ENCODE results near the gene ZNF605. TPM values are rescaled to one million over a fixed set of nuclear protein-coding genes. Genes with fewer than 3 reads are reported as not detected.

ZNF605 gene
- total and polyA plus RNA-seq, 2 donors (not counting 3 experiments of a cell fraction or from before 2014, with no cell fraction given): 2.4 to 11.3 TPM

GRCh38 chr12:132948146-132949066 lies 7.7 kb downstream of the ZNF605 start:
- dilution Hi-C loops (cut with MboI; ENCODE audit: extremely low pct_ligation_motif_present, low sequenced_read_pairs) (no loop called here), intact Hi-C loops (cut with micrococcal nuclease) (no loop called here)
- Histone ChIP-seq H3K9me3 (replicated peaks; ENCODE audit: control insufficient read depth, insufficient read depth, low read length) (peaks cover 3% of the 10 kb centered on the region), H3K79me2 (ENCODE audit: control insufficient read depth, insufficient read depth, low read length) (peaks cover 14% of the 10 kb centered on the region), H3K36me3 (ENCODE audit: control insufficient read depth in 2 of 2, extremely low read depth in 1 of 2, insufficient read depth in 2 of 2, low read length in 2 of 2) (peaks cover 0 to 12% of the 10 kb centered on the region in 2 experiments), H3K27ac (ENCODE audit: insufficient read depth, low read depth, low read length) (no peak overlapping the region), H3K9ac (replicated peaks; ENCODE audit: extremely low read depth, insufficient read depth, low read length) (no peak overlapping the region), H3K4me3 (replicated peaks in 1 of 3; ENCODE audit: insufficient read depth in 1 of 3, low read depth in 1 of 3, low read length in 3 of 3) (no peak overlapping the region), H4K20me1 (replicated peaks; ENCODE audit: control insufficient read depth, extremely low read depth, insufficient read depth, low read length) (no peaks in the 10 kb centered on the region), H2AFZ (ENCODE audit: low read depth, low read length) (no peak overlapping the region), H3K9me1 (replicated peaks; ENCODE audit: control insufficient read depth, extremely low read depth, insufficient read depth, low read length) (no peaks in the 10 kb centered on the region), H3K4me1 (ENCODE audit: control insufficient read depth, extremely low read depth, insufficient read depth, low read length) (no peaks in the 10 kb centered on the region), H3K4me2 (ENCODE audit: insufficient read depth, low read length) (no peak overlapping the region), H3K27me3 (ENCODE audit: control insufficient read depth in 2 of 2, insufficient read depth in 2 of 2, low read length in 2 of 2) (no peaks in the 10 kb centered on the region)
- BruUV-seq (replicated peaks): no TSS peak
- POLR2A ChIA-PET: no interaction called here
- DNase-seq (ENCODE audit: low read depth, low spot score) (no peak), FAIRE-seq (no peak)
- TF ChIP-seq GATA2 (IDR thresholded peaks at IDR 0.05; ENCODE audit: insufficient read depth, insufficient read length, low read depth, low read length): no peak
- CTCF ChIA-PET: no interaction called here

- FAIRE-seq (no peak), DNase-seq (ENCODE audit: low read depth, low spot score) (no peak)
- no peaks in the 10 kb centered on the region for H3K4me1 ChIP-seq (ENCODE audit: control insufficient read depth, extremely low read depth, insufficient read depth, low read length)
- ChIA-PET CTCF (no interaction called here), POLR2A (no interaction called here)
- H3K4me3 ChIP-seq (replicated peaks in 1 of 3; ENCODE audit: insufficient read depth in 1 of 3, low read depth in 1 of 3, low read length in 3 of 3): no peak overlapping the region
- peaks cover 5% of the 10 kb centered on the region for H3K79me2 ChIP-seq (ENCODE audit: control insufficient read depth, insufficient read depth, low read length)
- intact Hi-C loops (cut with micrococcal nuclease): no loop called here
- TF ChIP-seq POLR2A (IDR thresholded peaks at IDR 0.05; ENCODE audit: low read depth, low read length) (no peak), MYC (IDR thresholded peaks at IDR 0.05; ENCODE audit: low read depth, low read length) (no peak), CTCF (IDR thresholded peaks at IDR 0.05; ENCODE audit: extremely low read depth in 1 of 2, insufficient read depth in 1 of 2, low read depth in 1 of 2, low read length in 2 of 2) (no peak)
- no peaks in the 10 kb centered on the region for H3K9me1 ChIP-seq (replicated peaks; ENCODE audit: control insufficient read depth, extremely low read depth, insufficient read depth, low read length)
- H3K27ac ChIP-seq (ENCODE audit: insufficient read depth, low read depth, low read length): no peak overlapping the region
- no TSS peak for BruUV-seq (replicated peaks)
- no peak overlapping the region for H3K4me2 ChIP-seq (ENCODE audit: insufficient read depth, low read length)
- H3K27me3 ChIP-seq (ENCODE audit: control insufficient read depth in 2 of 2, insufficient read depth in 2 of 2, low read length in 2 of 2): no peaks in the 10 kb centered on the region
- H3K9ac ChIP-seq (replicated peaks; ENCODE audit: extremely low read depth, insufficient read depth, low read length): no peak overlapping the region
- H4K20me1 ChIP-seq (replicated peaks; ENCODE audit: control insufficient read depth, extremely low read depth, insufficient read depth, low read length): no peaks in the 10 kb centered on the region
- dilution Hi-C loops (cut with MboI; ENCODE audit: extremely low pct_ligation_motif_present, low sequenced_read_pairs): no loop called here
- H2AFZ ChIP-seq (ENCODE audit: low read depth, low read length): no peak overlapping the region
- H3K9me3 ChIP-seq (replicated peaks; ENCODE audit: control insufficient read depth, insufficient read depth, low read length): peaks cover 9% of the 10 kb centered on the region
- H3K36me3 ChIP-seq (ENCODE audit: control insufficient read depth in 2 of 2, extremely low read depth in 1 of 2, insufficient read depth in 2 of 2, low read length in 2 of 2): peaks cover 7 to 27% of the 10 kb centered on the region in 2 experiments
Observed at GRCh38 chr12:132946246-132946820, 9.8 kb downstream of the ZNF605 start.
